IMR-90 (cell line): Measurements from ENCODE around the gene BLVRB. TPM values are rescaled to one million over a fixed set of nuclear protein-coding genes. Genes with fewer than 3 reads are reported as not detected.

ENCODE experiments used
- ATAC-seq: fragments of 200-7000 bp; cut with Tn5 transposase; 2 replicates; pipeline ENCODE4 v1.9.1; 2020; ENCODE audit warnings: low read depth, mild to moderate bottlenecking, moderate library complexity
- BruUV-seq: library from RNA; stranded (reverse); fragments of 400-500 nt; replicated peaks from 2 replicates; lab custom pipeline; 2021; lab: Mats Ljungman, UMichigan
- CTCF ChIA-PET: fragments of 300-600 bp; formaldehyde crosslinking; extraction: SDS; loops from one replicate; lab custom pipeline; 2021; ENCODE audit warnings: antibody characterized with exemption; lab: Yijun Ruan, JAX
- POLR2A ChIA-PET: fragments of 300-600 bp; sonication (Branson Sonifier 250); formaldehyde crosslinking; loops from one replicate; lab custom pipeline; 2022; ENCODE audit warnings: antibody characterized with exemption; ENCODE audit not compliant: unreplicated experiment; lab: Charles Lee
- DNase-seq: peaks from one replicate; pipeline ENCODE4 v3.0.0; 2013
- H2AFZ ChIP-seq: replicated peaks from 2 replicates; pipeline ENCODE3; 2013; ENCODE audit warnings: low read length, mild to moderate bottlenecking; ENCODE audit not compliant: poor library complexity
- H2AK5ac ChIP-seq: 2 replicates; pipeline ENCODE4 v1.6.1; 2013; ENCODE audit warnings: low read depth, low read length, inconsistent platforms
- H2AK9ac ChIP-seq: replicated peaks from 2 replicates; pipeline ENCODE3; 2013; ENCODE audit warnings: mild to moderate bottlenecking, low read depth, low read length, moderate library complexity; ENCODE audit not compliant: poor library complexity
- H2BK120ac ChIP-seq: 2 replicates; pipeline ENCODE4 v1.6.1; 2013; ENCODE audit warnings: low read depth, low read length, inconsistent platforms
- H2BK15ac ChIP-seq: 3 replicates; pipeline ENCODE4 v1.6.1; 2013; ENCODE audit warnings: low read depth, low read length, inconsistent platforms
- H2BK20ac ChIP-seq: 2 replicates; pipeline ENCODE4 v1.6.1; 2013; ENCODE audit warnings: low read depth, mild to moderate bottlenecking, inconsistent platforms, low read length, moderate library complexity
- H2BK5ac ChIP-seq: 2 replicates; pipeline ENCODE4 v1.6.1; 2013; ENCODE audit warnings: mild to moderate bottlenecking, low read depth, low read length, inconsistent platforms; ENCODE audit not compliant: poor library complexity, severe bottlenecking
- H3K14ac ChIP-seq: replicated peaks from 2 replicates; pipeline ENCODE4 v1.6.1; 2013; ENCODE audit warnings: low read depth, low read length, inconsistent platforms
- H3K18ac ChIP-seq: 2 replicates; pipeline ENCODE4 v1.6.1; 2013; ENCODE audit warnings: low read depth, low read length, control low read depth
- H3K23ac ChIP-seq: 2 replicates; pipeline ENCODE4 v1.6.1; 2013; ENCODE audit warnings: low read depth, low read length, inconsistent platforms
- H3K27ac ChIP-seq: 2 replicates; pipeline ENCODE4 v1.5.1; 2013; ENCODE audit warnings: mild to moderate bottlenecking, control low read depth, low read length; ENCODE audit not compliant: insufficient read depth
- H3K27me3 ChIP-seq: 2 replicates; pipeline ENCODE4 v1.6.1; 2013; ENCODE audit warnings: low read length; ENCODE audit not compliant: control insufficient read depth, insufficient read depth
- H3K36me3 ChIP-seq: 2 replicates; pipeline ENCODE4 v1.6.1; 2013; ENCODE audit warnings: low read length, mixed read lengths; ENCODE audit not compliant: control insufficient read depth, insufficient read depth
- H3K4ac ChIP-seq: 2 replicates; pipeline ENCODE4 v1.6.1; 2013; ENCODE audit warnings: low read depth, low read length, inconsistent platforms
- H3K4me1 ChIP-seq: 2 replicates; pipeline ENCODE4 v1.6.1; 2013; ENCODE audit warnings: low read length, mixed read lengths; ENCODE audit not compliant: control insufficient read depth, insufficient read depth
- H3K4me2 ChIP-seq: 2 replicates; pipeline ENCODE4 v1.6.1; 2013; ENCODE audit warnings: low read depth, mild to moderate bottlenecking, control low read depth, low read length, moderate library complexity
- H3K4me3 ChIP-seq: 2 replicates; pipeline ENCODE4 v1.5.1; 2013; ENCODE audit warnings: low read depth, mild to moderate bottlenecking, control low read depth, low read length, moderate library complexity; ENCODE audit not compliant: insufficient read depth
- H3K56ac ChIP-seq: 2 replicates; pipeline ENCODE4 v1.6.1; 2013; ENCODE audit warnings: low read length, inconsistent platforms; ENCODE audit not compliant: insufficient read depth; ENCODE audit errors: extremely low read depth
- H3K79me1 ChIP-seq, 2 experiments: 2 replicates each; pipeline ENCODE4 v1.6.1; 2013; ENCODE audit warnings: low read length in 2 of 2, inconsistent platforms in 1 of 2, low read depth in 1 of 2
- H3K9ac ChIP-seq: 2 replicates; pipeline ENCODE4 v1.6.1; 2013; ENCODE audit warnings: low read depth, low read length, control low read depth
- H3K9me1 ChIP-seq: 2 replicates; pipeline ENCODE4 v1.6.1; 2013; ENCODE audit warnings: low read length, inconsistent platforms; ENCODE audit not compliant: insufficient read depth
- H3K9me3 ChIP-seq: 2 replicates; pipeline ENCODE4 v1.6.1; 2013; ENCODE audit warnings: low read length; ENCODE audit not compliant: control insufficient read depth, insufficient read depth
- H4K20me1 ChIP-seq: 2 replicates; pipeline ENCODE4 v1.6.1; 2013; ENCODE audit warnings: low read length, inconsistent platforms; ENCODE audit not compliant: insufficient read depth
- H4K5ac ChIP-seq: 2 replicates; pipeline ENCODE4 v1.6.1; 2013; ENCODE audit warnings: mild to moderate bottlenecking, low read depth, low read length, control low read depth
- H4K8ac ChIP-seq, 2 experiments: 2 replicates each; pipeline ENCODE4 v1.6.1; 2013; ENCODE audit warnings: low read depth in 2 of 2, low read length in 2 of 2, control low read depth in 1 of 2, inconsistent platforms in 1 of 2
- H4K91ac ChIP-seq: 2 replicates; pipeline ENCODE4 v1.6.1; 2013; ENCODE audit warnings: low read depth, low read length, inconsistent platforms; ENCODE audit not compliant: insufficient read depth
- NFE2L2 ChIP-seq: fragments of 150-350 bp; IDR thresholded peaks from 2 replicates; pipeline ENCODE4 v1.6.1; 2016; ENCODE audit warnings: low read depth, mild to moderate bottlenecking, low read length
- WGBS, 2 experiments: methylation state at CpG; one replicate each; pipeline versions ENCODE4 v1.1.5 to v1.1.7; 2013; ENCODE audit warnings: missing lambda C conversion rate in 2 of 2; ENCODE audit not compliant: insufficient read length in 1 of 2; ENCODE audit errors: extremely low coverage in 2 of 2; 5-methylcytosine and 5-hydroxymethylcytosine counted together
- dilution Hi-C: fragments of 300-500 bp; cut with HindIII; formaldehyde crosslinking; loops from one replicate; pipeline ENCODE4 v1.14.3; 2018; ENCODE audit warnings: low sequenced_read_pairs; ENCODE audit not compliant: unreplicated experiment
- in situ Hi-C: fragments of 300-500 bp; cut with MboI; formaldehyde crosslinking; loops from 3 replicates; pipeline ENCODE4 v1.14.3; 2019; ENCODE audit warnings: low sequenced_read_pairs, inconsistent platforms, mixed read lengths
- intact Hi-C: fragments of 100-400 bp; cut with micrococcal nuclease; formaldehyde crosslinking; loops from 2 replicates; pipeline ENCODE4 v1.10.0; 2022
- polyA plus RNA-seq, 3 experiments: library from polyadenylated mRNA; depleted of rRNA; stranded (reverse); fragments of >200 nt; gene quantifications; 2 replicates each; pipeline ENCODE4 v1.2.3, GENCODE V29; 2012; ENCODE audit warnings: low replicate concordance in 1 of 3
- total RNA-seq: library from RNA; depleted of rRNA; stranded (reverse); fragments of >200 nt; gene quantifications from 2 replicates; pipeline ENCODE4 v1.2.3, GENCODE V29; 2012

The BLVRB gene
- total and polyA plus RNA-seq, 2 of the 4 experiments (the other 2 are of a cell fraction) = 65.2 to 102 TPM

DNA sequence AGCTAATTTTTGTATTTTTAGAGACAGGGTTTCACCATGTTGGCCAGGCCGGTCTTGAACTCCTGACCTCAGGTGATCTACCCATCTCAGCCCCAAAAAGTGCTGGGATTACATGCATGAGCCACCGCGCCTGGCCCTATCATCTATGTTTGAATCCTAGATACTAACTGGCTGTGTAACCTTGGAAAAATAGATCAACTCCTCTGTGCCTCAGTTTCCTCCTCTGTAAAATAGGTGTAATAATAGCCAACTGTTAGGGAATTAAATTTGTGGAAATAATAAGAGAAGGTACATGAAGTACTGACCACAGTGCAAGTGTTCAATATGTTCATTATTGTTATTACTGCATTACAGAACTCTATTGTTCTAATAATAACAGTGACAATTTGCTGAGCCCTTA, 5.6 kb upstream of the BLVRB start:
- no CpG with 5 or more reads among the region's 3 CpGs for WGBS, 2 experiments
- Histone ChIP-seq H2AK9ac (no peak overlapping the region), H3K4me2 (no peak overlapping the region), H3K36me3 (no peaks in the 10 kb centered on the region), H3K9me1 (peaks cover 5% of the 10 kb centered on the region), H2BK15ac (no peak overlapping the region), H3K79me1 (peaks cover 0 to 2% of the 10 kb centered on the region in 2 experiments; a peak in 1 of 4 replicates), H3K4me3 (no peak overlapping the region), H2BK20ac (no peak overlapping the region), H3K27me3 (peaks cover 11% of the 10 kb centered on the region; the same call in 1 of the 2 replicates), H2BK120ac (no peak overlapping the region), H3K9ac (no peak overlapping the region), H3K9me3 (no peaks in the 10 kb centered on the region), H3K23ac (no peak overlapping the region), H4K91ac (no peak overlapping the region), H4K5ac (no peak overlapping the region), H3K4me1 (peaks cover 6% of the 10 kb centered on the region; the same call in 1 of the 2 replicates), H4K20me1 (0 out of 2 replicates have a peak, but pooled peaks cover 4% of the 10 kb centered on the region), H3K18ac (no peak overlapping the region), H2AK5ac (no peak overlapping the region), H2AFZ (no peak overlapping the region), H3K14ac (no peak overlapping the region), H3K56ac (no peak overlapping the region), H4K8ac (no peak overlapping the region), H3K27ac (no peak overlapping the region), H2BK5ac (no peak overlapping the region), H3K4ac (no peak overlapping the region)
- no peak for ATAC-seq
- CTCF ChIA-PET = interaction anchor here (0.6 kb wide), 1 partner anchor 104 kb away, joined by 4 read pairs; no protein-coding TSS in a partner anchor
- TF ChIP-seq NFE2L2 = no peak
- no TSS peak for BruUV-seq
- in situ Hi-C loops = no loop called here
- POLR2A ChIA-PET = no interaction called here
- dilution Hi-C loops = no loop called here
- DNase-seq = no peak
- intact Hi-C loops = no loop called here
